Neural cell (in vitro differentiated cells): Measurements from ENCODE around the gene SUGCT. TPM values are rescaled to one million over a fixed set of nuclear protein-coding genes. Genes with fewer than 3 reads are reported as not detected.

Experiments
- H2AFZ ChIP-seq: fragments of 200-600, 300-800 bp; sonication (generic), shearing (Covaris generic); 2 replicates; pipeline ENCODE4 v1.6.0; 2014; ENCODE audit warnings: low read depth, mild to moderate bottlenecking, antibody characterized with exemption, low read length, moderate library complexity
- H3F3A ChIP-seq: fragments of 200-600 bp; shearing (Covaris generic); 2 replicates; pipeline ENCODE4 v1.6.1; 2016; ENCODE audit warnings: mild to moderate bottlenecking, moderate library complexity, mixed read lengths, antibody characterized with exemption, low read length; ENCODE audit not compliant: insufficient read depth, poor library complexity, severe bottlenecking
- H3K27ac ChIP-seq: fragments of 200-600, 300-800 bp; sonication (generic), shearing (Covaris generic); 2 replicates; pipeline ENCODE4 v1.5.1; 2014; ENCODE audit warnings: mild to moderate bottlenecking, low read length, moderate library complexity
- H3K27me3 ChIP-seq: fragments of 300-800, 200-600 bp; sonication (generic), shearing (Covaris generic); 2 replicates; pipeline ENCODE4 v1.6.0; 2014; ENCODE audit warnings: mild to moderate bottlenecking, low read depth, low read length, moderate library complexity; ENCODE audit not compliant: insufficient read depth
- H3K36me3 ChIP-seq: fragments of 300-800, 200-600 bp; sonication (generic), shearing (Covaris generic); 2 replicates; pipeline ENCODE4 v1.5.1; 2014; ENCODE audit warnings: mild to moderate bottlenecking, antibody characterized with exemption, low read length, moderate library complexity; ENCODE audit not compliant: insufficient read depth
- H3K4me2 ChIP-seq: fragments of 300-800, 200-600 bp; sonication (generic), shearing (Covaris generic); 2 replicates; pipeline ENCODE4 v1.6.0; 2014; ENCODE audit warnings: mild to moderate bottlenecking, low read length
- H3K4me3 ChIP-seq: fragments of 300-800, 200-600 bp; sonication (generic), shearing (Covaris generic); 2 replicates; pipeline ENCODE4 v1.5.1; 2014; ENCODE audit warnings: mild to moderate bottlenecking, low read length, moderate library complexity
- H3K79me2 ChIP-seq: fragments of 200-600 bp; shearing (Covaris generic); replicated peaks from 2 replicates; pipeline ENCODE4 v1.6.0; 2014; ENCODE audit warnings: mild to moderate bottlenecking, low read length, moderate library complexity; ENCODE audit not compliant: insufficient read depth
- H3K9ac ChIP-seq: fragments of 300-800, 200-600 bp; sonication (generic), shearing (Covaris generic); 2 replicates; pipeline ENCODE4 v1.6.1; 2016; ENCODE audit warnings: mild to moderate bottlenecking, low read length, mixed read lengths
- H3K9me2 ChIP-seq: fragments of 200-600 bp; shearing (Covaris generic); 2 replicates; pipeline ENCODE4 v1.6.1; 2016; ENCODE audit warnings: mild to moderate bottlenecking, low read length, mixed read lengths; ENCODE audit not compliant: insufficient read depth
- H3K9me3 ChIP-seq: fragments of 200-600, 300-800 bp; sonication (generic), shearing (Covaris generic); 2 replicates; pipeline ENCODE4 v1.6.1; 2016; ENCODE audit warnings: mild to moderate bottlenecking, mixed run types, low read length, moderate library complexity, mixed read lengths
- H4K20me1 ChIP-seq: fragments of 200-600 bp; shearing (Covaris generic); 2 replicates; pipeline ENCODE4 v1.6.1; 2016; ENCODE audit warnings: mild to moderate bottlenecking, mixed run types; ENCODE audit not compliant: insufficient read depth
- CTCF ChIP-seq: fragments of 450-650 bp; IDR thresholded peaks from 2 replicates; pipeline ENCODE4 v1.5.1; 2014; ENCODE audit warnings: antibody characterized with exemption, mild to moderate bottlenecking, moderate library complexity; ENCODE audit not compliant: poor library complexity, severe bottlenecking
- EP300 ChIP-seq: fragments of 450-650 bp; conservative IDR thresholded peaks from 2 replicates; pipeline ENCODE4 v1.6.1; 2014; ENCODE audit warnings: antibody characterized with exemption, mild to moderate bottlenecking, moderate library complexity; ENCODE audit not compliant: poor library complexity, severe bottlenecking
- EZH2 ChIP-seq: fragments of 200-600, 300-800 bp; shearing (Covaris generic), sonication (generic); IDR thresholded peaks from 2 replicates; pipeline ENCODE4 v1.6.1; 2014; ENCODE audit warnings: antibody characterized with exemption, low read length, borderline replicate concordance, mild to moderate bottlenecking; ENCODE audit not compliant: insufficient read depth, poor library complexity, severe bottlenecking
- MXI1 ChIP-seq: fragments of 450-650 bp; conservative IDR thresholded peaks from 2 replicates; pipeline ENCODE4 v1.6.1; 2014; ENCODE audit warnings: antibody characterized with exemption, mild to moderate bottlenecking; ENCODE audit not compliant: poor library complexity, severe bottlenecking
- POLR2AphosphoS5 ChIP-seq: IDR thresholded peaks from 2 replicates; pipeline ENCODE4 v1.6.1; 2012
- RAD21 ChIP-seq: fragments of 450-650 bp; conservative IDR thresholded peaks from 2 replicates; pipeline ENCODE4 v1.6.1; 2014; ENCODE audit warnings: antibody characterized with exemption, mild to moderate bottlenecking, moderate library complexity
- REST ChIP-seq: IDR thresholded peaks from 2 replicates; pipeline ENCODE4 v1.6.1; 2012; ENCODE audit warnings: borderline replicate concordance
- SMC3 ChIP-seq: fragments of 450-650 bp; conservative IDR thresholded peaks from 2 replicates; pipeline ENCODE4 v1.6.1; 2014; ENCODE audit warnings: antibody characterized with exemption, mild to moderate bottlenecking, moderate library complexity; ENCODE audit not compliant: poor library complexity
- TAF1 ChIP-seq: IDR thresholded peaks from 2 replicates; pipeline ENCODE4 v1.6.1; 2012; ENCODE audit warnings: low read depth
- polyA plus RNA-seq: library from polyadenylated mRNA; depleted of rRNA; stranded (reverse); fragments of >200 nt; gene quantifications from 2 replicates; pipeline ENCODE4 v1.2.3, GENCODE V29; 2014

SUGCT gene
- polyA plus RNA-seq, 1 donor from 2014 or later, result not detected

DNA sequence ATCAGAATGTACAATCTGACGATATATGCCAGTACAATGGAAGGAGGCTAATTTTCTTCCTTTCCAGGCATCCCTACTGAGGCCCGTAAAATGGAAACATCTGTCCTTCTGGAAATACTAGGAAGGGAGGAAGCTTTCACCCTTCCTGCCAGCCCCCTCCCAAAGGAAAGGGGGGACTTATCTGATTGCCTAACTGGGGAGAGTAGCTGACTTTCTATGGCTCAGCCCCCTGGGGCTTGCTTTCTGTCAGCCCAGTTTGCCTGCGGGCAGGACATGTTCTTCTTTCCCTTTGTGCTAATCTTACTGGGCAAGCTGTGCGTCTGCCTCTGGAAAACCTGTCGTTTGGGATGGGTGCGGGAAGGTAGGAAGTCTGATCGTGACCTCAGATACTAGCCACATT lies 508.9 kb downstream of the SUGCT start:
- H3K4me2 ChIP-seq, result no peak overlapping the region
- H3K27me3 ChIP-seq, result no peaks in the 10 kb centered on the region
- TF ChIP-seq REST (no peak), EP300 (no peak), MXI1 (no peak), SMC3 (no peak), EZH2 (no peak), TAF1 (no peak), POLR2AphosphoS5 (no peak), RAD21 (no peak), CTCF (no peak)
- no peaks in the 10 kb centered on the region for H3K9me3 ChIP-seq
- no peaks in the 10 kb centered on the region for H4K20me1 ChIP-seq
- H3K79me2 ChIP-seq, result no peaks in the 10 kb centered on the region
- no peak overlapping the region for H3K4me3 ChIP-seq
- H3K36me3 ChIP-seq, result no peaks in the 10 kb centered on the region
- no peak overlapping the region for H2AFZ ChIP-seq
- H3K9me2 ChIP-seq, result no peaks in the 10 kb centered on the region
- H3F3A ChIP-seq, result no peaks in the 10 kb centered on the region
- no peak overlapping the region for H3K27ac ChIP-seq
- no peak overlapping the region for H3K9ac ChIP-seq

GRCh38 chr7:40644454-40645188 lies 509.8 kb downstream of the SUGCT start:
- no peak overlapping the region for H3K9ac ChIP-seq
- TF ChIP-seq TAF1, result no peak
- no peak for TF ChIP-seq POLR2AphosphoS5
- no peak for TF ChIP-seq CTCF
- TF ChIP-seq REST, result no peak
- TF ChIP-seq RAD21, result no peak
- no peak for TF ChIP-seq EP300
- no peak for TF ChIP-seq SMC3
- no peak for TF ChIP-seq EZH2
- TF ChIP-seq MXI1, result no peak
- no peaks in the 10 kb centered on the region for H3K9me2 ChIP-seq
- no peaks in the 10 kb centered on the region for H3K79me2 ChIP-seq
- H3K9me3 ChIP-seq, result no peaks in the 10 kb centered on the region
- no peak overlapping the region for H2AFZ ChIP-seq
- no peak overlapping the region for H3K4me2 ChIP-seq
- no peaks in the 10 kb centered on the region for H3K36me3 ChIP-seq
- H3K27me3 ChIP-seq, result no peaks in the 10 kb centered on the region
- no peaks in the 10 kb centered on the region for H3F3A ChIP-seq
- no peaks in the 10 kb centered on the region for H4K20me1 ChIP-seq
- H3K4me3 ChIP-seq, result no peak overlapping the region
- no peak overlapping the region for H3K27ac ChIP-seq
